HG03103 (cell line): ENCODE data around the gene AGA.

Source experiments
- ATAC-seq: cut with Tn5 transposase; IDR thresholded peaks from one replicate; pipeline ENCODE4 v1.9.1; 2021; ENCODE audit warnings: low read depth; ENCODE audit not compliant: unreplicated experiment

AGA gene

GRCh38 chr4:177441803-177442622 lies at the start of gene AGA:
Gene AGA (minus strand): TSS chr4:177442437. CDS start chr4:177442375, 62 bp downstream.
- peak; percentile 85 for ATAC-seq

- ATAC-seq: no peak
Measured at GRCh38 chr4:177492022-177492421, 49.8 kb upstream of the AGA start.

- no peak for ATAC-seq
Measured at GRCh38 chr4:177490769-177491168, 48.5 kb upstream of the AGA start.

GRCh38 chr4:177489471-177490246 lies 47.4 kb upstream of the AGA start:
- ATAC-seq: no peak

- no peak for ATAC-seq
Measured at GRCh38 chr4:177487977-177488376, 45.7 kb upstream of the AGA start.

GRCh38 chr4:177485528-177485927 lies 43.3 kb upstream of the AGA start:
- ATAC-seq: no peak

GRCh38 chr4:177484613-177485021 lies 42.4 kb upstream of the AGA start:
- no peak for ATAC-seq

GRCh38 chr4:177483760-177484159 lies 41.5 kb upstream of the AGA start:
- no peak for ATAC-seq

GRCh38 chr4:177483271-177483670 lies 41.0 kb upstream of the AGA start:
- ATAC-seq: no peak

- ATAC-seq: no peak
Measured at GRCh38 chr4:177482367-177482766, 40.1 kb upstream of the AGA start.

GRCh38 chr4:177480795-177481194 lies 38.6 kb upstream of the AGA start:
- no peak for ATAC-seq

GRCh38 chr4:177479063-177479462 lies 36.8 kb upstream of the AGA start:
- no peak for ATAC-seq

GRCh38 chr4:177478496-177478895 lies 36.3 kb upstream of the AGA start:
- ATAC-seq: no peak

- ATAC-seq: no peak
Measured at GRCh38 chr4:177473991-177474390, 31.8 kb upstream of the AGA start.

GRCh38 chr4:177464026-177464425 lies 21.8 kb upstream of the AGA start:
- no peak for ATAC-seq

- no peak for ATAC-seq
Measured at GRCh38 chr4:177461606-177462005, 19.4 kb upstream of the AGA start.

GRCh38 chr4:177460460-177460859 lies 18.2 kb upstream of the AGA start:
- no peak for ATAC-seq

- no peak for ATAC-seq
Measured at GRCh38 chr4:177455561-177455970, 13.3 kb upstream of the AGA start.

- no peak for ATAC-seq
Measured at GRCh38 chr4:177453116-177453515, 10.9 kb upstream of the AGA start.

- ATAC-seq: no peak
Measured at GRCh38 chr4:177451108-177451500, 8.9 kb upstream of the AGA start.

- no peak for ATAC-seq
Measured at GRCh38 chr4:177450426-177451107, 8.3 kb upstream of the AGA start.
